NT2/D1 (cell line): Measurements from ENCODE around the gene ACAT1.

ENCODE experiments used
- SUZ12 ChIP-seq: IDR thresholded peaks from 2 replicates; pipeline ENCODE4 v1.6.1; 2011; ENCODE audit not compliant: insufficient read length, insufficient read depth; ENCODE audit errors: extremely low read depth
- YY1 ChIP-seq: IDR thresholded peaks from 2 replicates; pipeline ENCODE4 v1.6.1; 2011; ENCODE audit not compliant: insufficient read length, insufficient read depth
- ZNF274 ChIP-seq: IDR thresholded peaks from 2 replicates; pipeline ENCODE4 v1.6.1; 2011; ENCODE audit warnings: mild to moderate bottlenecking, low read depth, low read length

DNA sequence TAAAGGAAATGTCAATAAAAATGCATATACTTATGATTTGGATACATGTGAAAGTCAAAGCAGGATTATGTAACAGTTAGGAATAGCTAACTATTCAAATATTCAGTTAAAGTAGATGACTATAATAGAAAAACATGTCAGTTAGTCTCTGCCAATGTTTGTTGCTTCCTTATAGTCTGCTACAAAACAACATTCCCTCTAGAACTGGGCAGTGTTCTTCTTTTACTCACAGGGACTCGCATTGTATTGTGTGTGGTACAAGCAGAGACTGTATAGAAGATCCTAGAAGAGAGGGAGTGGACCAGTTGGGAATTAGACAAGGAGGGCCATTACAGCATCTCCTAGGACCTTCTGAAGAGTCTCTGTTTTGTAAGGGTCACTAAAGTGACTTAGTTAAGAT, 10.6 kb downstream of the ACAT1 start:
- TF ChIP-seq ZNF274 (no peak), YY1 (no peak), SUZ12 (no peak)
